NB4 (cell line): Measurements from ENCODE around the gene PRM2.

Source experiments
- CTCF ChIP-seq: IDR thresholded peaks from one replicate; pipeline ENCODE4 v1.5.1; 2012; ENCODE audit warnings: low read depth, low read length
- MYC ChIP-seq: IDR thresholded peaks from 2 replicates; pipeline ENCODE4 v1.6.1; 2011; ENCODE audit warnings: low read depth, low read length
- POLR2A ChIP-seq: IDR thresholded peaks from 2 replicates; pipeline ENCODE4 v1.6.1; 2011; ENCODE audit warnings: mild to moderate bottlenecking; ENCODE audit not compliant: insufficient read length; ENCODE audit errors: extremely low read depth
- TF ChIP-seq, protein P1 (sequence below): IDR thresholded peaks from 2 replicates; pipeline ENCODE4 v1.6.1; 2011; ENCODE audit warnings: low read depth, low read length

- TF ChIP-seq CTCF (no peak), POLR2A (no peak), MYC (no peak)
- TF ChIP-seq, protein P1, sequence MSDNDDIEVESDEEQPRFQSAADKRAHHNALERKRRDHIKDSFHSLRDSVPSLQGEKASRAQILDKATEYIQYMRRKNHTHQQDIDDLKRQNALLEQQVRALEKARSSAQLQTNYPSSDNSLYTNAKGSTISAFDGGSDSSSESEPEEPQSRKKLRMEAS, result no peak
Measured at GRCh38 chr16:11316331-11317015, 40.2 kb upstream of the PRM2 start.
